IMR-90 (cell line): ENCODE measurements around the gene FBLIM1. TPM values are rescaled to one million over a fixed set of nuclear protein-coding genes. Genes with fewer than 3 reads are reported as not detected.

Experiments used
- ATAC-seq: fragments of 200-7000 bp; cut with Tn5 transposase; 2 replicates; pipeline ENCODE4 v1.9.1; 2020; ENCODE audit warnings: low read depth, mild to moderate bottlenecking, moderate library complexity
- BruUV-seq: library from RNA; stranded (reverse); fragments of 400-500 nt; replicated peaks from 2 replicates; lab custom pipeline; 2021; lab: Mats Ljungman, UMichigan
- CTCF ChIA-PET: fragments of 300-600 bp; formaldehyde crosslinking; extraction: SDS; loops from one replicate; lab custom pipeline; 2021; ENCODE audit warnings: antibody characterized with exemption; lab: Yijun Ruan, JAX
- POLR2A ChIA-PET: fragments of 300-600 bp; sonication (Branson Sonifier 250); formaldehyde crosslinking; loops from one replicate; lab custom pipeline; 2022; ENCODE audit warnings: antibody characterized with exemption; ENCODE audit not compliant: unreplicated experiment; lab: Charles Lee
- DNase-seq: peaks from one replicate; pipeline ENCODE4 v3.0.0; 2013
- H2AFZ ChIP-seq: replicated peaks from 2 replicates; pipeline ENCODE3; 2013; ENCODE audit warnings: low read length, mild to moderate bottlenecking; ENCODE audit not compliant: poor library complexity
- H2AK5ac ChIP-seq: 2 replicates; pipeline ENCODE4 v1.6.1; 2013; ENCODE audit warnings: low read depth, low read length, inconsistent platforms
- H2AK9ac ChIP-seq: replicated peaks from 2 replicates; pipeline ENCODE3; 2013; ENCODE audit warnings: mild to moderate bottlenecking, low read depth, low read length, moderate library complexity; ENCODE audit not compliant: poor library complexity
- H2BK120ac ChIP-seq: 2 replicates; pipeline ENCODE4 v1.6.1; 2013; ENCODE audit warnings: low read depth, low read length, inconsistent platforms
- H2BK15ac ChIP-seq: 3 replicates; pipeline ENCODE4 v1.6.1; 2013; ENCODE audit warnings: low read depth, low read length, inconsistent platforms
- H2BK20ac ChIP-seq: 2 replicates; pipeline ENCODE4 v1.6.1; 2013; ENCODE audit warnings: low read depth, mild to moderate bottlenecking, inconsistent platforms, low read length, moderate library complexity
- H2BK5ac ChIP-seq: 2 replicates; pipeline ENCODE4 v1.6.1; 2013; ENCODE audit warnings: mild to moderate bottlenecking, low read depth, low read length, inconsistent platforms; ENCODE audit not compliant: poor library complexity, severe bottlenecking
- H3K14ac ChIP-seq: replicated peaks from 2 replicates; pipeline ENCODE4 v1.6.1; 2013; ENCODE audit warnings: low read depth, low read length, inconsistent platforms
- H3K18ac ChIP-seq: 2 replicates; pipeline ENCODE4 v1.6.1; 2013; ENCODE audit warnings: low read depth, low read length, control low read depth
- H3K23ac ChIP-seq: 2 replicates; pipeline ENCODE4 v1.6.1; 2013; ENCODE audit warnings: low read depth, low read length, inconsistent platforms
- H3K27ac ChIP-seq: 2 replicates; pipeline ENCODE4 v1.5.1; 2013; ENCODE audit warnings: mild to moderate bottlenecking, control low read depth, low read length; ENCODE audit not compliant: insufficient read depth
- H3K27me3 ChIP-seq: 2 replicates; pipeline ENCODE4 v1.6.1; 2013; ENCODE audit warnings: low read length; ENCODE audit not compliant: control insufficient read depth, insufficient read depth
- H3K36me3 ChIP-seq: 2 replicates; pipeline ENCODE4 v1.6.1; 2013; ENCODE audit warnings: low read length, mixed read lengths; ENCODE audit not compliant: control insufficient read depth, insufficient read depth
- H3K4ac ChIP-seq: 2 replicates; pipeline ENCODE4 v1.6.1; 2013; ENCODE audit warnings: low read depth, low read length, inconsistent platforms
- H3K4me1 ChIP-seq: 2 replicates; pipeline ENCODE4 v1.6.1; 2013; ENCODE audit warnings: low read length, mixed read lengths; ENCODE audit not compliant: control insufficient read depth, insufficient read depth
- H3K4me2 ChIP-seq: 2 replicates; pipeline ENCODE4 v1.6.1; 2013; ENCODE audit warnings: low read depth, mild to moderate bottlenecking, control low read depth, low read length, moderate library complexity
- H3K4me3 ChIP-seq: 2 replicates; pipeline ENCODE4 v1.5.1; 2013; ENCODE audit warnings: low read depth, mild to moderate bottlenecking, control low read depth, low read length, moderate library complexity; ENCODE audit not compliant: insufficient read depth
- H3K56ac ChIP-seq: 2 replicates; pipeline ENCODE4 v1.6.1; 2013; ENCODE audit warnings: low read length, inconsistent platforms; ENCODE audit not compliant: insufficient read depth; ENCODE audit errors: extremely low read depth
- H3K79me1 ChIP-seq, 2 experiments: 2 replicates each; pipeline ENCODE4 v1.6.1; 2013; ENCODE audit warnings: low read length in 2 of 2, inconsistent platforms in 1 of 2, low read depth in 1 of 2
- H3K9ac ChIP-seq: 2 replicates; pipeline ENCODE4 v1.6.1; 2013; ENCODE audit warnings: low read depth, low read length, control low read depth
- H3K9me1 ChIP-seq: 2 replicates; pipeline ENCODE4 v1.6.1; 2013; ENCODE audit warnings: low read length, inconsistent platforms; ENCODE audit not compliant: insufficient read depth
- H3K9me3 ChIP-seq: 2 replicates; pipeline ENCODE4 v1.6.1; 2013; ENCODE audit warnings: low read length; ENCODE audit not compliant: control insufficient read depth, insufficient read depth
- H4K20me1 ChIP-seq: 2 replicates; pipeline ENCODE4 v1.6.1; 2013; ENCODE audit warnings: low read length, inconsistent platforms; ENCODE audit not compliant: insufficient read depth
- H4K5ac ChIP-seq: 2 replicates; pipeline ENCODE4 v1.6.1; 2013; ENCODE audit warnings: mild to moderate bottlenecking, low read depth, low read length, control low read depth
- H4K8ac ChIP-seq, 2 experiments: 2 replicates each; pipeline ENCODE4 v1.6.1; 2013; ENCODE audit warnings: low read depth in 2 of 2, low read length in 2 of 2, control low read depth in 1 of 2, inconsistent platforms in 1 of 2
- H4K91ac ChIP-seq: 2 replicates; pipeline ENCODE4 v1.6.1; 2013; ENCODE audit warnings: low read depth, low read length, inconsistent platforms; ENCODE audit not compliant: insufficient read depth
- BHLHE40 ChIP-seq: fragments of 150-350 bp; IDR thresholded peaks from 2 replicates; pipeline ENCODE4 v1.6.1; 2016; ENCODE audit warnings: mild to moderate bottlenecking, low read depth, low read length
- MAFK ChIP-seq: IDR thresholded peaks from 2 replicates; pipeline ENCODE4 v1.6.1; 2012; ENCODE audit warnings: low read depth, low read length, improper control_type of control experiment
- POLR2A ChIP-seq: IDR thresholded peaks from 2 replicates; pipeline ENCODE4 v1.6.1; 2012; ENCODE audit warnings: mild to moderate bottlenecking, low read depth, low read length
- RFX5 ChIP-seq: IDR thresholded peaks from 2 replicates; pipeline ENCODE4 v1.8.0; 2012; ENCODE audit warnings: low read depth, mild to moderate bottlenecking, low read length, moderate library complexity
- SMC3 ChIP-seq: fragments of 150-350 bp; IDR thresholded peaks from 2 replicates; pipeline ENCODE4 v1.6.1; 2016; ENCODE audit warnings: low read depth, mild to moderate bottlenecking, antibody characterized with exemption, low read length, moderate library complexity
- WGBS, 2 experiments: methylation state at CpG; one replicate each; pipeline versions ENCODE4 v1.1.5 to v1.1.7; 2013; ENCODE audit warnings: missing lambda C conversion rate in 2 of 2; ENCODE audit not compliant: insufficient read length in 1 of 2; ENCODE audit errors: extremely low coverage in 2 of 2; 5-methylcytosine and 5-hydroxymethylcytosine counted together
- dilution Hi-C: fragments of 300-500 bp; cut with HindIII; formaldehyde crosslinking; loops from one replicate; pipeline ENCODE4 v1.14.3; 2018; ENCODE audit warnings: low sequenced_read_pairs; ENCODE audit not compliant: unreplicated experiment
- in situ Hi-C: fragments of 300-500 bp; cut with MboI; formaldehyde crosslinking; loops from 3 replicates; pipeline ENCODE4 v1.14.3; 2019; ENCODE audit warnings: low sequenced_read_pairs, inconsistent platforms, mixed read lengths
- intact Hi-C: fragments of 100-400 bp; cut with micrococcal nuclease; formaldehyde crosslinking; loops from 2 replicates; pipeline ENCODE4 v1.10.0; 2022
- polyA plus RNA-seq, 3 experiments: library from polyadenylated mRNA; depleted of rRNA; stranded (reverse); fragments of >200 nt; gene quantifications; 2 replicates each; pipeline ENCODE4 v1.2.3, GENCODE V29; 2012; ENCODE audit warnings: low replicate concordance in 1 of 3
- total RNA-seq: library from RNA; depleted of rRNA; stranded (reverse); fragments of >200 nt; gene quantifications from 2 replicates; pipeline ENCODE4 v1.2.3, GENCODE V29; 2012
- TF ChIP-seq, protein P1 (sequence below): fragments of 150-350 bp; IDR thresholded peaks from 2 replicates; pipeline ENCODE4 v1.6.1; 2017; ENCODE audit warnings: mild to moderate bottlenecking, antibody characterized with exemption, low read length, low read depth

The FBLIM1 gene
- total and polyA plus RNA-seq, 2 of the 4 experiments (the other 2 are of a cell fraction), result 52.2 to 140 TPM

DNA sequence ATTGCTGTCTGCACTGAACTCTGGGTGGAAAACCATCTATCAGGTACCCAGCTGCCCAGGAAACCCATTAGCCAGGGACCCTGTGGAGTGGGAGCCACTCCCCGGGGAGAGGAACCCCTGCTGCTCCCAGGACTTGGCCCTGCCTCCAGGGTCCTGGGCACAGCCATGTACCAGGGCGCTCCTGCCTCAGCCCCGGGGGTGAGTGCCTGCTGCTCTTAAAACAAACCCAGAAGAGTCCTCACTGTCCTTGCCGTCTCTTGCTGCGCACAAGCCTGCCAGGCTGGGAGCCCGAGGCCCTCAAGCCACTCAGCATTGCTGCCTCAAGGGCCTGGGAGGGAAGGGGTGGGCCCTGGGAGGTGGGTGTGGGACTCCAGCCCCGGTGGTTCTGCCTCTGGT, 25.9 kb upstream of the FBLIM1 start (continued):
- TF ChIP-seq SMC3, result no peak
- TF ChIP-seq, protein P1, sequence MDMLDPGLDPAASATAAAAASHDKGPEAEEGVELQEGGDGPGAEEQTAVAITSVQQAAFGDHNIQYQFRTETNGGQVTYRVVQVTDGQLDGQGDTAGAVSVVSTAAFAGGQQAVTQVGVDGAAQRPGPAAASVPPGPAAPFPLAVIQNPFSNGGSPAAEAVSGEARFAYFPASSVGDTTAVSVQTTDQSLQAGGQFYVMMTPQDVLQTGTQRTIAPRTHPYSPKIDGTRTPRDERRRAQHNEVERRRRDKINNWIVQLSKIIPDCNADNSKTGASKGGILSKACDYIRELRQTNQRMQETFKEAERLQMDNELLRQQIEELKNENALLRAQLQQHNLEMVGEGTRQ, result no peak

DNA sequence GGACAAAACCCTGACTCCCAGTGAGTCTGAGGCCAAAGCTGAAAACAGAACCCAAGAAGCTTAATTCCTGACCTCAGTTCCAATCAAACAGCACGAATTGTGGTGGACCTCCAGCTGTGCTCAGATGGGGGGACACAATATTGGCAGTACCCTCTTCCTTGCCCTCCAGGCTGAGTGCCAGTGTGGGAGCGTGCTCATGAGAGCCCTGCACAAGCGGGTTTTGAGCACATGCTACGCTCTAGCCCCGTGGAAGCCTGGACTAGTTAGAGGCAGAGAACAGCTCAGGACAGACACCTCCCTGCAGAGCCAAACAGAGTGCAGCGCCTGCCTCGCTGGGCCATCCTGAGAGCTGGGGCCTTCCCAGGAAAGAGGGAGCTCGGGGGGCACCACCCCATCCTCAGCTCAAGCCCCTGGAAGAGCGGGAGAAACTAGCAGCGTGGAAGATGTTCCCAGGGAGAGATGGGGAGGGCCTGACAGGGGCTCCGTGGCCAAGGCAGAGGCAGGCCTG, 25.3 kb upstream of the FBLIM1 start:
- WGBS, 2 experiments, result 80% methylated on average over 1 of the region's 11 CpGs; no CpG with 5 or more reads in 1 of the 2 experiments
- Histone ChIP-seq H4K20me1 (no peaks in the 10 kb centered on the region; the same call in 1 of the 2 replicates), H2BK15ac (no peak overlapping the region), H3K9ac (no peak overlapping the region), H3K23ac (no peak overlapping the region), H2AK5ac (no peak overlapping the region), H2BK20ac (no peak overlapping the region), H4K91ac (no peak overlapping the region), H3K4me1 (no peaks in the 10 kb centered on the region), H4K8ac (no peak overlapping the region), H2AK9ac (no peak overlapping the region), H3K56ac (no peak overlapping the region), H3K27me3 (no peaks in the 10 kb centered on the region), H3K18ac (no peak overlapping the region), H3K9me1 (no peaks in the 10 kb centered on the region), H3K4me3 (no peak overlapping the region), H3K9me3 (no peaks in the 10 kb centered on the region), H2BK5ac (no peak overlapping the region), H3K36me3 (peaks cover 63% of the 10 kb centered on the region), H3K4me2 (no peak overlapping the region), H3K14ac (no peak overlapping the region), H2BK120ac (no peak overlapping the region), H3K27ac (no peak overlapping the region), H3K79me1 (no peaks in the 10 kb centered on the region; a peak in 2 of 4 replicates), H4K5ac (no peak overlapping the region), H3K4ac (no peak overlapping the region), H2AFZ (peak overlapping the region; percentile 43)
- DNase-seq (no peak), ATAC-seq (no peak)
- intact Hi-C loops (no loop called here), in situ Hi-C loops (no loop called here), dilution Hi-C loops (no loop called here)
- TF ChIP-seq POLR2A, result no peak
- TF ChIP-seq MAFK, result no peak
- TF ChIP-seq, protein P1, result no peak
- TF ChIP-seq BHLHE40, result no peak
- no peak for TF ChIP-seq RFX5
- CTCF ChIA-PET, result no interaction called here
- POLR2A ChIA-PET, result no interaction called here
- no TSS peak for BruUV-seq
